Measurements from ENCODE around the gene CSNK1A1.

GRCh38 chr5:149572576-149573231 is 21.5 kb upstream of the CSNK1A1 start:
- TF ChIP-seq CTCF (conservative IDR thresholded peaks at IDR 0.05), result no peak
- TF ChIP-seq EZH2 (IDR thresholded peaks at IDR 0.05; ENCODE audit: low read depth), result no peak
